Measurements from ENCODE around the gene PKDCC. TPM values are rescaled to one million over a fixed set of nuclear protein-coding genes. Genes with fewer than 3 reads are reported as not detected.

Gene PKDCC
- total and polyA plus RNA-seq, 2 of the 13 experiments (the other 11 are each of a cell fraction or from before 2014, with no cell fraction given), result 52.6 to 58.8 TPM

DNA sequence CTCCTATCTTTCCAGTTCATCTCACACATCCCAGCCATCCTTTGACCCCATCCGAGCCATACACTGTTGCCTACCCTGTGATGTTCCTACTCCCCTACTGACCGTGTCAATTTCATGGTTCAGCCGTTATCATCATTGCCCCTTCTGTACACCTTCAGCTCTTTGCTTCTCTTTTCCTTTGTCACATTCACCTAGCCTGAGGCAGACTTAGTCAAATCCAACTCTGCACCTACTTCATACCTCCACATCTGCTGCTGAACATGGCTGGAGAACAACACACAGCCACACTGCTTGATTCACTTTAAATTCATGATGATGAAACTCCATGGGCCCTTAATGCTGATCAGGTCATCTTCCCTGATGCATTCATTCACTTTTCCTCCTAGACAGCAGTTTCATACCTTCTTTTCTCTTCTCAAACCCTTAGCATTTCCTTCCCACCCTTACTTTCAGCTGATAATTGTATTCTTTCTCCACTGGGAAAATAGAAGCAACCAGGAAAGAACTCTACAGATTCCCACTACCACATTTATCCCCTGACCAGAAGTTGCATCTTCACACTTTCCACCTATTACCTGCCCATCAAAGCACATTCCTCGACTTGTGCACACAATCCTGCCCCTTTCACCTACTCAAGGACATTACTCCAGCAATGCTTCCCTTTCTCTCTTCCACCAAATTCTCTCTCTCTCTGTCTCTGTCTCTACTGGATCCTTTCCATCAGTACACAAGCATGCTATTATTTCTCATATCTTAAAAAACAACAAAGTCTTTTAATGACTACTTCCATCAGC lies 59.6 kb downstream of the PKDCC start (continued):
- TF ChIP-seq, protein P1, sequence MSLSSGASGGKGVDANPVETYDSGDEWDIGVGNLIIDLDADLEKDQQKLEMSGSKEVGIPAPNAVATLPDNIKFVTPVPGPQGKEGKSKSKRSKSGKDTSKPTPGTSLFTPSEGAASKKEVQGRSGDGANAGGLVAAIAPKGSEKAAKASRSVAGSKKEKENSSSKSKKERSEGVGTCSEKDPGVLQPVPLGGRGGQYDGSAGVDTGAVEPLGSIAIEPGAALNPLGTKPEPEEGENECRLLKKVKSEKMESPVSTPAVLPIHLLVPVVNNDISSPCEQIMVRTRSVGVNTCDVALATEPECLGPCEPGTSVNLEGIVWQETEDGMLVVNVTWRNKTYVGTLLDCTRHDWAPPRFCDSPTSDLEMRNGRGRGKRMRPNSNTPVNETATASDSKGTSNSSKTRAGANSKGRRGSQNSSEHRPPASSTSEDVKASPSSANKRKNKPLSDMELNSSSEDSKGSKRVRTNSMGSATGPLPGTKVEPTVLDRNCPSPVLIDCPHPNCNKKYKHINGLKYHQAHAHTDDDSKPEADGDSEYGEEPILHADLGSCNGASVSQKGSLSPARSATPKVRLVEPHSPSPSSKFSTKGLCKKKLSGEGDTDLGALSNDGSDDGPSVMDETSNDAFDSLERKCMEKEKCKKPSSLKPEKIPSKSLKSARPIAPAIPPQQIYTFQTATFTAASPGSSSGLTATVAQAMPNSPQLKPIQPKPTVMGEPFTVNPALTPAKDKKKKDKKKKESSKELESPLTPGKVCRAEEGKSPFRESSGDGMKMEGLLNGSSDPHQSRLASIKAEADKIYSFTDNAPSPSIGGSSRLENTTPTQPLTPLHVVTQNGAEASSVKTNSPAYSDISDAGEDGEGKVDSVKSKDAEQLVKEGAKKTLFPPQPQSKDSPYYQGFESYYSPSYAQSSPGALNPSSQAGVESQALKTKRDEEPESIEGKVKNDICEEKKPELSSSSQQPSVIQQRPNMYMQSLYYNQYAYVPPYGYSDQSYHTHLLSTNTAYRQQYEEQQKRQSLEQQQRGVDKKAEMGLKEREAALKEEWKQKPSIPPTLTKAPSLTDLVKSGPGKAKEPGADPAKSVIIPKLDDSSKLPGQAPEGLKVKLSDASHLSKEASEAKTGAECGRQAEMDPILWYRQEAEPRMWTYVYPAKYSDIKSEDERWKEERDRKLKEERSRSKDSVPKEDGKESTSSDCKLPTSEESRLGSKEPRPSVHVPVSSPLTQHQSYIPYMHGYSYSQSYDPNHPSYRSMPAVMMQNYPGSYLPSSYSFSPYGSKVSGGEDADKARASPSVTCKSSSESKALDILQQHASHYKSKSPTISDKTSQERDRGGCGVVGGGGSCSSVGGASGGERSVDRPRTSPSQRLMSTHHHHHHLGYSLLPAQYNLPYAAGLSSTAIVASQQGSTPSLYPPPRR (CRISPR knock-in tag; IDR thresholded peaks at IDR 0.05; ENCODE audit: borderline replicate concordance), result no peak
- no peak for TF ChIP-seq ZNF777 (CRISPR knock-in tag; IDR thresholded peaks at IDR 0.05)
- no peak for TF ChIP-seq ZC3H4 (CRISPR knock-in tag; IDR thresholded peaks at IDR 0.05; ENCODE audit: borderline replicate concordance)
- TF ChIP-seq ZBTB38 (CRISPR knock-in tag; IDR thresholded peaks at IDR 0.05), result 0 out of 2 replicates have a peak, but pooled peaks have one; percentile 24
- no peak for TF ChIP-seq RBFOX2 (IDR thresholded peaks at IDR 0.05; ENCODE audit: low read depth, low read length)
- TF ChIP-seq, protein P2, sequence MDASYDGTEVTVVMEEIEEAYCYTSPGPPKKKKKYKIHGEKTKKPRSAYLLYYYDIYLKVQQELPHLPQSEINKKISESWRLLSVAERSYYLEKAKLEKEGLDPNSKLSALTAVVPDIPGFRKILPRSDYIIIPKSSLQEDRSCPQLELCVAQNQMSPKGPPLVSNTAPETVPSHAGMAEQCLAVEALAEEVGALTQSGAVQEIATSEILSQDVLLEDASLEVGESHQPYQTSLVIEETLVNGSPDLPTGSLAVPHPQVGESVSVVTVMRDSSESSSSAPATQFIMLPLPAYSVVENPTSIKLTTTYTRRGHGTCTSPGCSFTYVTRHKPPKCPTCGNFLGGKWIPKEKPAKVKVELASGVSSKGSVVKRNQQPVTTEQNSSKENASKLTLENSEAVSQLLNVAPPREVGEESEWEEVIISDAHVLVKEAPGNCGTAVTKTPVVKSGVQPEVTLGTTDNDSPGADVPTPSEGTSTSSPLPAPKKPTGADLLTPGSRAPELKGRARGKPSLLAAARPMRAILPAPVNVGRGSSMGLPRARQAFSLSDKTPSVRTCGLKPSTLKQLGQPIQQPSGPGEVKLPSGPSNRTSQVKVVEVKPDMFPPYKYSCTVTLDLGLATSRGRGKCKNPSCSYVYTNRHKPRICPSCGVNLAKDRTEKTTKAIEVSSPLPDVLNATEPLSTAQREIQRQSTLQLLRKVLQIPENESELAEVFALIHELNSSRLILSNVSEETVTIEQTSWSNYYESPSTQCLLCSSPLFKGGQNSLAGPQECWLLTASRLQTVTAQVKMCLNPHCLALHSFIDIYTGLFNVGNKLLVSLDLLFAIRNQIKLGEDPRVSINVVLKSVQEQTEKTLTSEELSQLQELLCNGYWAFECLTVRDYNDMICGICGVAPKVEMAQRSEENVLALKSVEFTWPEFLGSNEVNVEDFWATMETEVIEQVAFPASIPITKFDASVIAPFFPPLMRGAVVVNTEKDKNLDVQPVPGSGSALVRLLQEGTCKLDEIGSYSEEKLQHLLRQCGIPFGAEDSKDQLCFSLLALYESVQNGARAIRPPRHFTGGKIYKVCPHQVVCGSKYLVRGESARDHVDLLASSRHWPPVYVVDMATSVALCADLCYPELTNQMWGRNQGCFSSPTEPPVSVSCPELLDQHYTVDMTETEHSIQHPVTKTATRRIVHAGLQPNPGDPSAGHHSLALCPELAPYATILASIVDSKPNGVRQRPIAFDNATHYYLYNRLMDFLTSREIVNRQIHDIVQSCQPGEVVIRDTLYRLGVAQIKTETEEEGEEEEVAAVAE (CRISPR knock-in tag; IDR thresholded peaks at IDR 0.05; ENCODE audit: borderline replicate concordance), result no peak; the same call in 1 of the 2 replicates
- TF ChIP-seq SAFB2 (CRISPR knock-in tag; IDR thresholded peaks at IDR 0.05; ENCODE audit: borderline replicate concordance, low read depth), result no peak
- TF ChIP-seq, protein P3, sequence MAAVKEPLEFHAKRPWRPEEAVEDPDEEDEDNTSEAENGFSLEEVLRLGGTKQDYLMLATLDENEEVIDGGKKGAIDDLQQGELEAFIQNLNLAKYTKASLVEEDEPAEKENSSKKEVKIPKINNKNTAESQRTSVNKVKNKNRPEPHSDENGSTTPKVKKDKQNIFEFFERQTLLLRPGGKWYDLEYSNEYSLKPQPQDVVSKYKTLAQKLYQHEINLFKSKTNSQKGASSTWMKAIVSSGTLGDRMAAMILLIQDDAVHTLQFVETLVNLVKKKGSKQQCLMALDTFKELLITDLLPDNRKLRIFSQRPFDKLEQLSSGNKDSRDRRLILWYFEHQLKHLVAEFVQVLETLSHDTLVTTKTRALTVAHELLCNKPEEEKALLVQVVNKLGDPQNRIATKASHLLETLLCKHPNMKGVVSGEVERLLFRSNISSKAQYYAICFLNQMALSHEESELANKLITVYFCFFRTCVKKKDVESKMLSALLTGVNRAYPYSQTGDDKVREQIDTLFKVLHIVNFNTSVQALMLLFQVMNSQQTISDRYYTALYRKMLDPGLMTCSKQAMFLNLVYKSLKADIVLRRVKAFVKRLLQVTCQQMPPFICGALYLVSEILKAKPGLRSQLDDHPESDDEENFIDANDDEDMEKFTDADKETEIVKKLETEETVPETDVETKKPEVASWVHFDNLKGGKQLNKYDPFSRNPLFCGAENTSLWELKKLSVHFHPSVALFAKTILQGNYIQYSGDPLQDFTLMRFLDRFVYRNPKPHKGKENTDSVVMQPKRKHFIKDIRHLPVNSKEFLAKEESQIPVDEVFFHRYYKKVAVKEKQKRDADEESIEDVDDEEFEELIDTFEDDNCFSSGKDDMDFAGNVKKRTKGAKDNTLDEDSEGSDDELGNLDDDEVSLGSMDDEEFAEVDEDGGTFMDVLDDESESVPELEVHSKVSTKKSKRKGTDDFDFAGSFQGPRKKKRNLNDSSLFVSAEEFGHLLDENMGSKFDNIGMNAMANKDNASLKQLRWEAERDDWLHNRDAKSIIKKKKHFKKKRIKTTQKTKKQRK (IDR thresholded peaks at IDR 0.05; ENCODE audit: low read length), result no peak
- TF ChIP-seq SKI (IDR thresholded peaks at IDR 0.05; ENCODE audit: partially characterized antibody), result no peak
- TF ChIP-seq ZNF124 (CRISPR knock-in tag; IDR thresholded peaks at IDR 0.05), result no peak
- TF ChIP-seq GLI4 (CRISPR knock-in tag; IDR thresholded peaks at IDR 0.05; ENCODE audit: borderline replicate concordance), result no peak
- TF ChIP-seq SPEN (CRISPR knock-in tag; IDR thresholded peaks at IDR 0.05; ENCODE audit: low read depth), result no peak
- TF ChIP-seq SMYD3 (CRISPR knock-in tag; IDR thresholded peaks at IDR 0.05), result no peak; the same call in 1 of the 2 replicates
- TF ChIP-seq MZF1 (CRISPR knock-in tag; IDR thresholded peaks at IDR 0.05; ENCODE audit: borderline replicate concordance), result no peak

Measured in HepG2 (cell line).